GM23338 (cell line): ENCODE results near the gene TMEM250. TPM values are rescaled to one million over a fixed set of nuclear protein-coding genes. Genes with fewer than 3 reads are reported as not detected.

Experiments
- ATAC-seq: fragments of 200-7000 bp; cut with Tn5 transposase; 3 replicates; pipeline ENCODE4 v1.9.1; 2020
- DNase-seq: peaks from one replicate; pipeline ENCODE4 v3.0.0-alpha.2; 2015; ENCODE audit warnings: low spot score
- H2AFZ ChIP-seq: fragments of 200-600 bp; sonication (generic); 2 replicates; pipeline ENCODE4 v1.8.0; 2016; ENCODE audit warnings: antibody characterized with exemption, mild to moderate bottlenecking, moderate library complexity
- H3F3A ChIP-seq: fragments of 200-600 bp; sonication (generic); replicated peaks from 2 replicates; pipeline ENCODE4 v1.8.0; 2017; ENCODE audit warnings: antibody characterized with exemption, mixed run types, low read depth
- H3K27ac ChIP-seq: fragments of 200-600 bp; sonication (generic); 2 replicates; pipeline ENCODE4 v1.6.1; 2016; ENCODE audit warnings: low read depth
- H3K27me3 ChIP-seq: fragments of 200-600 bp; sonication (generic); 2 replicates; pipeline ENCODE4 v1.8.0; 2016; ENCODE audit warnings: mild to moderate bottlenecking, mixed run types, moderate library complexity; ENCODE audit not compliant: insufficient read depth
- H3K36me3 ChIP-seq: fragments of 200-600 bp; sonication (generic); 2 replicates; pipeline ENCODE4 v1.8.0; 2016; ENCODE audit warnings: mild to moderate bottlenecking; ENCODE audit not compliant: insufficient read depth
- H3K4me1 ChIP-seq: fragments of 200-600 bp; sonication (generic); 2 replicates; pipeline ENCODE4 v1.8.0; 2016; ENCODE audit warnings: mild to moderate bottlenecking, moderate library complexity; ENCODE audit not compliant: insufficient read depth
- H3K4me2 ChIP-seq: fragments of 200-600 bp; sonication (generic); 2 replicates; pipeline ENCODE4 v1.7.1; 2017; ENCODE audit warnings: mixed run types
- H3K4me3 ChIP-seq: fragments of 200-600 bp; sonication (generic); 2 replicates; pipeline ENCODE4 v1.6.1; 2016; ENCODE audit warnings: mixed run types
- H3K79me2 ChIP-seq: fragments of 200-600 bp; sonication (generic); replicated peaks from 2 replicates; pipeline ENCODE4 v1.8.0; 2017; ENCODE audit warnings: mild to moderate bottlenecking; ENCODE audit not compliant: insufficient read depth
- H3K9me2 ChIP-seq: fragments of 200-600 bp; sonication (generic); 2 replicates; pipeline ENCODE4 v1.8.0; 2017; ENCODE audit not compliant: insufficient read depth
- H4K20me1 ChIP-seq: fragments of 200-600 bp; sonication (generic); replicated peaks from 2 replicates; pipeline ENCODE4 v1.8.0; 2017; ENCODE audit warnings: mild to moderate bottlenecking; ENCODE audit not compliant: insufficient read depth
- H3K27ac Mint-ChIP-seq: 2 replicates; pipeline ENCODE4 v1.8.0; 2020; ENCODE audit warnings: inconsistent platforms, mild to moderate bottlenecking, moderate library complexity, mixed read lengths
- H3K27me3 Mint-ChIP-seq: 3 replicates; pipeline ENCODE4 v1.8.0; 2022; ENCODE audit warnings: low read depth, mild to moderate bottlenecking, moderate library complexity, mixed read lengths, inconsistent platforms; ENCODE audit not compliant: insufficient read depth, poor library complexity
- H3K36me3 Mint-ChIP-seq: 3 replicates; pipeline ENCODE4 v1.8.0; 2021; ENCODE audit warnings: low read depth, mild to moderate bottlenecking, inconsistent platforms, moderate library complexity, mixed read lengths
- H3K4me1 Mint-ChIP-seq: 3 replicates; pipeline ENCODE4 v1.8.0; 2020; ENCODE audit warnings: mild to moderate bottlenecking, inconsistent platforms, mixed read lengths
- H3K4me3 Mint-ChIP-seq: 3 replicates; pipeline ENCODE4 v1.8.0; 2021; ENCODE audit warnings: moderate library complexity, mild to moderate bottlenecking, inconsistent platforms, mixed read lengths
- H3K9me3 Mint-ChIP-seq: 3 replicates; pipeline ENCODE4 v1.8.0; 2020; ENCODE audit warnings: moderate library complexity, mild to moderate bottlenecking, inconsistent platforms, mixed read lengths
- CREB1 ChIP-seq: fragments of 250-450 bp; sonication (Bioruptor Pico); IDR thresholded peaks from 2 replicates; pipeline ENCODE4 v1.5.0; 2020; ENCODE audit warnings: low read depth, mild to moderate bottlenecking, moderate library complexity
- CTCF ChIP-seq, 2 experiments: fragments of 200-600 bp in 1 of 2; sonication (generic) in 1 of 2; conservative IDR thresholded peaks; 2 replicates each; pipeline versions ENCODE4 v1.5.1 to v1.6.1; 2016 to 2017; ENCODE audit warnings: antibody characterized with exemption in 2 of 2, low read depth in 2 of 2, mild to moderate bottlenecking in 2 of 2, moderate library complexity in 1 of 2
- ETS1 ChIP-seq: IDR thresholded peaks from 2 replicates; pipeline ENCODE4 v1.6.1; 2016; ENCODE audit warnings: antibody characterized with exemption
- EZH2 ChIP-seq: fragments of 200-600 bp; sonication (generic); IDR thresholded peaks from one replicate; pipeline ENCODE4 v1.8.0; 2017; ENCODE audit warnings: antibody characterized with exemption, mild to moderate bottlenecking, low read depth; ENCODE audit not compliant: unreplicated experiment
- EZH2phosphoT487 ChIP-seq: fragments of 200-600 bp; sonication (generic); IDR thresholded peaks from one replicate; pipeline ENCODE4 v1.8.1; 2018; ENCODE audit warnings: antibody characterized with exemption; ENCODE audit not compliant: unreplicated experiment
- JUNB ChIP-seq: IDR thresholded peaks from one replicate; pipeline ENCODE4 v1.6.1; 2016; ENCODE audit warnings: antibody characterized with exemption; ENCODE audit not compliant: unreplicated experiment
- NANOG ChIP-seq: IDR thresholded peaks from 2 replicates; pipeline ENCODE4 v1.6.1; 2016; ENCODE audit warnings: antibody characterized with exemption, borderline replicate concordance
- POLR2AphosphoS5 ChIP-seq: IDR thresholded peaks from 2 replicates; pipeline ENCODE4 v1.6.1; 2016; ENCODE audit warnings: antibody characterized with exemption, low read depth
- STAT1 ChIP-seq: IDR thresholded peaks from one replicate; pipeline ENCODE4 v1.6.1; 2016; ENCODE audit warnings: antibody characterized with exemption; ENCODE audit not compliant: unreplicated experiment
- ZNF114 ChIP-seq: fragments of 250-450 bp; sonication (Bioruptor Pico); IDR thresholded peaks from 2 replicates; pipeline ENCODE4 v1.5.0; 2020; ENCODE audit warnings: mild to moderate bottlenecking, moderate library complexity
- ZNF331 ChIP-seq: fragments of 250-450 bp; sonication (Bioruptor Pico); IDR thresholded peaks from 2 replicates; pipeline ENCODE4 v1.5.0; 2020; ENCODE audit warnings: low read depth, mild to moderate bottlenecking, moderate library complexity
- polyA plus RNA-seq: library from polyadenylated mRNA; unstranded; fragments of >200 nt; fragmentation: Nextera tagmentation; extraction: Ambion mirVana; gene quantifications from 2 replicates; pipeline ENCODE4 v1.2.1, GENCODE V29; 2016
- total RNA-seq: library from RNA; depleted of rRNA; stranded (reverse); fragments of >200 nt; shearing (Covaris generic); gene quantifications from 2 replicates; pipeline ENCODE4 v1.2.3, GENCODE V29; 2014
- TF ChIP-seq, protein P1 (sequence below): fragments of 250-450 bp; sonication (Bioruptor Pico); IDR thresholded peaks from 2 replicates; pipeline ENCODE4 v1.5.0; 2020; ENCODE audit warnings: mild to moderate bottlenecking, moderate library complexity
- TF ChIP-seq, protein P2 (sequence below): IDR thresholded peaks from one replicate; pipeline ENCODE4 v1.6.1; 2018; ENCODE audit warnings: antibody characterized with exemption; ENCODE audit not compliant: unreplicated experiment

Gene TMEM250
- total and polyA plus RNA-seq, 2 experiments from 2014 or later, result 12.2 to 39.2 TPM

DNA sequence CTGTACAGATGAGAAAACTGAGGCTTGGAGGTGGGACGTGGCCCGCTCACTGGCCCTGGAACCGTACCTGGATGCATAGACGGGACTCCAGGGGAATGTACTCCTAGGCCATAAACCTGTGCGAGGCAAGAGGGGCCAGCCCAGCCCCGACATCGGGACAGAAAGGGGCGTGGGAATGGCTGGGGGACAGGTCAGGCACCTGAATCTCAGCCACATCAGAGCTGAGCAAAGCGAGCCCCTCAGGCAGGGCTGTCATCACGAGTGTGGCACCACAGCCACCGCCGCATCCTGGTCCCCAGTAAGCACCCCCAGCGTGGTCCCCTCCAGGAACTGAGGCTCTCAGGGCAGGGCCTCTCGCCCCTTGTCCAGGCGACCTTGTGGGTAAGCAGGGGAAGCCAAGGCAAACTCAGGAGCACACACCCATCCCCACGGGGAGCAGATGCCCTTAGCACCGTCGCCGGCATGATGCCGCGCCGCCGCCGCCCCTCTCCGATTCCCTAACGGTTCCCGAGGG lies 40.1 kb downstream of the TMEM250 start (continued):
- TF ChIP-seq, protein P1, sequence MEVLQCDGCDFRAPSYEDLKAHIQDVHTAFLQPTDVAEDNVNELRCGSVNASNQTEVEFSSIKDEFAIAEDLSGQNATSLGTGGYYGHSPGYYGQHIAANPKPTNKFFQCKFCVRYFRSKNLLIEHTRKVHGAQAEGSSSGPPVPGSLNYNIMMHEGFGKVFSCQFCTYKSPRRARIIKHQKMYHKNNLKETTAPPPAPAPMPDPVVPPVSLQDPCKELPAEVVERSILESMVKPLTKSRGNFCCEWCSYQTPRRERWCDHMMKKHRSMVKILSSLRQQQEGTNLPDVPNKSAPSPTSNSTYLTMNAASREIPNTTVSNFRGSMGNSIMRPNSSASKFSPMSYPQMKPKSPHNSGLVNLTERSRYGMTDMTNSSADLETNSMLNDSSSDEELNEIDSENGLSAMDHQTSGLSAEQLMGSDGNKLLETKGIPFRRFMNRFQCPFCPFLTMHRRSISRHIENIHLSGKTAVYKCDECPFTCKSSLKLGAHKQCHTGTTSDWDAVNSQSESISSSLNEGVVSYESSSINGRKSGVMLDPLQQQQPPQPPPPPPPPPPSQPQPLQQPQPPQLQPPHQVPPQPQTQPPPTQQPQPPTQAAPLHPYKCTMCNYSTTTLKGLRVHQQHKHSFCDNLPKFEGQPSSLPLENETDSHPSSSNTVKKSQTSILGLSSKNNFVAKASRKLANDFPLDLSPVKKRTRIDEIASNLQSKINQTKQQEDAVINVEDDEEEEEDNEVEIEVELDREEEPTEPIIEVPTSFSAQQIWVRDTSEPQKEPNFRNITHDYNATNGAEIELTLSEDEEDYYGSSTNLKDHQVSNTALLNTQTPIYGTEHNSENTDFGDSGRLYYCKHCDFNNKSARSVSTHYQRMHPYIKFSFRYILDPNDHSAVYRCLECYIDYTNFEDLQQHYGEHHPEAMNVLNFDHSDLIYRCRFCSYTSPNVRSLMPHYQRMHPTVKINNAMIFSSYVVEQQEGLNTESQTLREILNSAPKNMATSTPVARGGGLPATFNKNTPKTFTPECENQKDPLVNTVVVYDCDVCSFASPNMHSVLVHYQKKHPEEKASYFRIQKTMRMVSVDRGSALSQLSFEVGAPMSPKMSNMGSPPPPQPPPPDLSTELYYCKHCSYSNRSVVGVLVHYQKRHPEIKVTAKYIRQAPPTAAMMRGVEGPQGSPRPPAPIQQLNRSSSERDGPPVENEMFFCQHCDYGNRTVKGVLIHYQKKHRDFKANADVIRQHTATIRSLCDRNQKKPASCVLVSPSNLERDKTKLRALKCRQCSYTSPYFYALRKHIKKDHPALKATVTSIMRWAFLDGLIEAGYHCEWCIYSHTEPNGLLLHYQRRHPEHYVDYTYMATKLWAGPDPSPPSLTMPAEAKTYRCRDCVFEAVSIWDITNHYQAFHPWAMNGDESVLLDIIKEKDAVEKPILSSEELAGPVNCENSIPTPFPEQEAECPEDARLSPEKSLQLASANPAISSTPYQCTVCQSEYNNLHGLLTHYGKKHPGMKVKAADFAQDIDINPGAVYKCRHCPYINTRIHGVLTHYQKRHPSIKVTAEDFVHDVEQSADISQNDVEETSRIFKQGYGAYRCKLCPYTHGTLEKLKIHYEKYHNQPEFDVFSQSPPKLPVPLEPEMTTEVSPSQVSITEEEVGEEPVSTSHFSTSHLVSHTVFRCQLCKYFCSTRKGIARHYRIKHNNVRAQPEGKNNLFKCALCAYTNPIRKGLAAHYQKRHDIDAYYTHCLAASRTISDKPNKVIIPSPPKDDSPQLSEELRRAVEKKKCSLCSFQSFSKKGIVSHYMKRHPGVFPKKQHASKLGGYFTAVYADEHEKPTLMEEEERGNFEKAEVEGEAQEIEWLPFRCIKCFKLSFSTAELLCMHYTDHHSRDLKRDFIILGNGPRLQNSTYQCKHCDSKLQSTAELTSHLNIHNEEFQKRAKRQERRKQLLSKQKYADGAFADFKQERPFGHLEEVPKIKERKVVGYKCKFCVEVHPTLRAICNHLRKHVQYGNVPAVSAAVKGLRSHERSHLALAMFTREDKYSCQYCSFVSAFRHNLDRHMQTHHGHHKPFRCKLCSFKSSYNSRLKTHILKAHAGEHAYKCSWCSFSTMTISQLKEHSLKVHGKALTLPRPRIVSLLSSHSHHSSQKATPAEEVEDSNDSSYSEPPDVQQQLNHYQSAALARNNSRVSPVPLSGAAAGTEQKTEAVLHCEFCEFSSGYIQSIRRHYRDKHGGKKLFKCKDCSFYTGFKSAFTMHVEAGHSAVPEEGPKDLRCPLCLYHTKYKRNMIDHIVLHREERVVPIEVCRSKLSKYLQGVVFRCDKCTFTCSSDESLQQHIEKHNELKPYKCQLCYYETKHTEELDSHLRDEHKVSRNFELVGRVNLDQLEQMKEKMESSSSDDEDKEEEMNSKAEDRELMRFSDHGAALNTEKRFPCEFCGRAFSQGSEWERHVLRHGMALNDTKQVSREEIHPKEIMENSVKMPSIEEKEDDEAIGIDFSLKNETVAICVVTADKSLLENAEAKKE (CRISPR knock-in tag), result no peak
- TF ChIP-seq STAT1, result no peak
- TF ChIP-seq EZH2, result no peak
- TF ChIP-seq JUNB, result no peak
- no peak for TF ChIP-seq ZNF114 (CRISPR knock-in tag)

- no peak overlapping the region for H3K27ac ChIP-seq
- no peaks in the 10 kb centered on the region for H3K4me1 ChIP-seq
- no peak overlapping the region for H3K4me2 ChIP-seq
- no peaks in the 10 kb centered on the region for H3K79me2 ChIP-seq
- no peaks in the 10 kb centered on the region for H3F3A ChIP-seq
- no peaks in the 10 kb centered on the region for H3K36me3 ChIP-seq
- TF ChIP-seq, protein P2, sequence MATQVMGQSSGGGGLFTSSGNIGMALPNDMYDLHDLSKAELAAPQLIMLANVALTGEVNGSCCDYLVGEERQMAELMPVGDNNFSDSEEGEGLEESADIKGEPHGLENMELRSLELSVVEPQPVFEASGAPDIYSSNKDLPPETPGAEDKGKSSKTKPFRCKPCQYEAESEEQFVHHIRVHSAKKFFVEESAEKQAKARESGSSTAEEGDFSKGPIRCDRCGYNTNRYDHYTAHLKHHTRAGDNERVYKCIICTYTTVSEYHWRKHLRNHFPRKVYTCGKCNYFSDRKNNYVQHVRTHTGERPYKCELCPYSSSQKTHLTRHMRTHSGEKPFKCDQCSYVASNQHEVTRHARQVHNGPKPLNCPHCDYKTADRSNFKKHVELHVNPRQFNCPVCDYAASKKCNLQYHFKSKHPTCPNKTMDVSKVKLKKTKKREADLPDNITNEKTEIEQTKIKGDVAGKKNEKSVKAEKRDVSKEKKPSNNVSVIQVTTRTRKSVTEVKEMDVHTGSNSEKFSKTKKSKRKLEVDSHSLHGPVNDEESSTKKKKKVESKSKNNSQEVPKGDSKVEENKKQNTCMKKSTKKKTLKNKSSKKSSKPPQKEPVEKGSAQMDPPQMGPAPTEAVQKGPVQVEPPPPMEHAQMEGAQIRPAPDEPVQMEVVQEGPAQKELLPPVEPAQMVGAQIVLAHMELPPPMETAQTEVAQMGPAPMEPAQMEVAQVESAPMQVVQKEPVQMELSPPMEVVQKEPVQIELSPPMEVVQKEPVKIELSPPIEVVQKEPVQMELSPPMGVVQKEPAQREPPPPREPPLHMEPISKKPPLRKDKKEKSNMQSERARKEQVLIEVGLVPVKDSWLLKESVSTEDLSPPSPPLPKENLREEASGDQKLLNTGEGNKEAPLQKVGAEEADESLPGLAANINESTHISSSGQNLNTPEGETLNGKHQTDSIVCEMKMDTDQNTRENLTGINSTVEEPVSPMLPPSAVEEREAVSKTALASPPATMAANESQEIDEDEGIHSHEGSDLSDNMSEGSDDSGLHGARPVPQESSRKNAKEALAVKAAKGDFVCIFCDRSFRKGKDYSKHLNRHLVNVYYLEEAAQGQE, result no peak
- TF ChIP-seq STAT1 (no peak), ZNF331 (CRISPR knock-in tag) (no peak), ZNF114 (CRISPR knock-in tag) (no peak), EZH2phosphoT487 (no peak), NANOG (no peak), ETS1 (no peak), POLR2AphosphoS5 (no peak), JUNB (no peak), CTCF (conservative IDR thresholded peaks at IDR 0.05; ENCODE audit: low read depth in 2 of 2) (no peak), CREB1 (CRISPR knock-in tag) (no peak)
- Mint-ChIP-seq H3K4me1 (peaks cover 13% of the 10 kb centered on the region; the same call in 2 of the 3 replicates), H3K27me3 (peaks cover 13% of the 10 kb centered on the region), H3K27ac (no peak overlapping the region), H3K36me3 (no peaks in the 10 kb centered on the region), H3K4me3 (no peak overlapping the region), H3K9me3 (no peaks in the 10 kb centered on the region)
- DNase-seq (peak; percentile 0), ATAC-seq (no peak)
- no peaks in the 10 kb centered on the region for H3K27me3 ChIP-seq
- no peak overlapping the region for H3K4me3 ChIP-seq
- H2AFZ ChIP-seq, result no peak overlapping the region
- H4K20me1 ChIP-seq, result no peaks in the 10 kb centered on the region
- no peaks in the 10 kb centered on the region for H3K9me2 ChIP-seq
Observed at GRCh38 chr9:136078024-136078423, 40.7 kb downstream of the TMEM250 start.
